Calu3 (cell line): ENCODE measurements around the gene GIPC3. TPM values are rescaled to one million over a fixed set of nuclear protein-coding genes. Genes with fewer than 3 reads are reported as not detected.
"Not testable (repeated sequence)": the region's sequence is repeated elsewhere in the genome, so short reads cannot be mapped to it uniquely, and the experiment has no call there.

Experiments used
- BruUV-seq: library from RNA; stranded (reverse); fragments of 400-500 nt; replicated peaks from 2 replicates; lab custom pipeline; 2021; lab: Mats Ljungman, UMichigan
- CTCF ChIA-PET: fragments of 300-600 bp; sonication (Branson Sonifier 250); formaldehyde crosslinking; loops from one replicate; lab custom pipeline; 2022; ENCODE audit warnings: antibody characterized with exemption; lab: Charles Lee
- DNase-seq: peaks from one replicate; pipeline ENCODE4 v3.0.0; 2022
- H3K27ac Mint-ChIP-seq: one replicate; pipeline ENCODE4 v1.8.0; 2022; ENCODE audit warnings: mixed read lengths; ENCODE audit not compliant: unreplicated experiment
- H3K27me3 Mint-ChIP-seq: one replicate; pipeline ENCODE4 v1.8.0; 2022; ENCODE audit warnings: mixed read lengths; ENCODE audit not compliant: unreplicated experiment
- H3K36me3 Mint-ChIP-seq: one replicate; pipeline ENCODE4 v1.8.0; 2022; ENCODE audit warnings: mild to moderate bottlenecking, moderate library complexity, mixed read lengths; ENCODE audit not compliant: insufficient read depth, unreplicated experiment
- H3K4me1 Mint-ChIP-seq: one replicate; pipeline ENCODE4 v1.8.0; 2022; ENCODE audit warnings: mild to moderate bottlenecking, low read depth, mixed read lengths; ENCODE audit not compliant: unreplicated experiment
- H3K4me3 Mint-ChIP-seq: one replicate; pipeline ENCODE4 v1.8.0; 2022; ENCODE audit warnings: mild to moderate bottlenecking, low read depth, moderate library complexity, mixed read lengths; ENCODE audit not compliant: unreplicated experiment
- H3K9me3 Mint-ChIP-seq: one replicate; pipeline ENCODE4 v1.8.0; 2022; ENCODE audit warnings: low read depth, mixed read lengths; ENCODE audit not compliant: unreplicated experiment
- CTCF ChIP-seq: fragments of 200-600 bp; IDR thresholded peaks from one replicate; pipeline ENCODE4 v1.8.0; 2022; ENCODE audit warnings: antibody characterized with exemption; ENCODE audit not compliant: unreplicated experiment
- intact Hi-C: fragments of 100-400 bp; cut with micrococcal nuclease; formaldehyde crosslinking; loops from one replicate; pipeline ENCODE4 v1.10.0; 2022; ENCODE audit not compliant: unreplicated experiment
- total RNA-seq: library from RNA; stranded (reverse); gene quantifications from 2 replicates; pipeline ENCODE4 v1.2.3, GENCODE V29; 2022

GIPC3 gene
- total RNA-seq, 1 experiment from 2014 or later, result not detected

GRCh38 chr19:3623716-3624115 is 38.4 kb downstream of the GIPC3 start:
- Mint-ChIP-seq H3K9me3 (no peaks in the 10 kb centered on the region), H3K27ac (no peak overlapping the region), H3K4me3 (no peak overlapping the region), H3K27me3 (no peaks in the 10 kb centered on the region), H3K36me3 (peaks cover 36% of the 10 kb centered on the region), H3K4me1 (no peaks in the 10 kb centered on the region)
- CTCF ChIA-PET, result no interaction called here
- no TSS peak for BruUV-seq
- no peak for TF ChIP-seq CTCF
- no peak for DNase-seq
- intact Hi-C loops, result no loop called here

GRCh38 chr19:3625996-3626472 is 40.8 kb downstream of the GIPC3 start:
- DNase-seq, result no peak
- H3K36me3 Mint-ChIP-seq, result peaks cover 32% of the 10 kb centered on the region
- H3K4me3 Mint-ChIP-seq, result peak overlapping the region; percentile 99
- no peak for TF ChIP-seq CTCF
- intact Hi-C loops, result no loop called here
- peak overlapping the region; percentile 96 for H3K27ac Mint-ChIP-seq
- CTCF ChIA-PET, result no interaction called here
- no peaks in the 10 kb centered on the region for H3K9me3 Mint-ChIP-seq
- H3K4me1 Mint-ChIP-seq, result no peaks in the 10 kb centered on the region
- no peaks in the 10 kb centered on the region for H3K27me3 Mint-ChIP-seq
- BruUV-seq, result no TSS peak

- Mint-ChIP-seq H3K36me3 (peaks cover 32% of the 10 kb centered on the region), H3K9me3 (no peaks in the 10 kb centered on the region), H3K27ac (peak within 1 kb of the TSS; percentile 96), H3K27me3 (no peaks in the 10 kb centered on the region), H3K4me1 (no peaks in the 10 kb centered on the region), H3K4me3 (peak within 1 kb of the TSS; percentile 99)
- TF ChIP-seq CTCF, result no peak
- DNase-seq, result peak; percentile 97
- BruUV-seq, result no TSS peak
- intact Hi-C loops, result no loop called here
- CTCF ChIA-PET, result no interaction called here
Observed at GRCh38 chr19:3626473-3627350, 41.4 kb downstream of the GIPC3 start, which contains the start of gene CACTIN. Gene CACTIN (minus strand): TSS chr19:3626790. CDS start chr19:3626762, 28 bp downstream.

- Mint-ChIP-seq H3K9me3 (no peaks in the 10 kb centered on the region), H3K36me3 (peaks cover 28% of the 10 kb centered on the region), H3K4me1 (no peaks in the 10 kb centered on the region), H3K4me3 (peak overlapping the region; percentile 99), H3K27ac (peak overlapping the region; percentile 96), H3K27me3 (no peaks in the 10 kb centered on the region)
- no TSS peak for BruUV-seq
- no peak for TF ChIP-seq CTCF
- DNase-seq, result no peak
- CTCF ChIA-PET, result no interaction called here
- intact Hi-C loops, result no loop called here
Observed at GRCh38 chr19:3627351-3627723, 42.1 kb downstream of the GIPC3 start.

GRCh38 chr19:3628766-3629165 is 43.5 kb downstream of the GIPC3 start:
- DNase-seq, H3K4me1 Mint-ChIP-seq, intact Hi-C loops, BruUV-seq, H3K27me3 Mint-ChIP-seq, H3K4me3 Mint-ChIP-seq, H3K9me3 Mint-ChIP-seq, H3K27ac Mint-ChIP-seq: not testable (repeated sequence)
- CTCF ChIA-PET, result interaction anchor here (0.6 to 0.7 kb wide), 2 partner anchors 612 to 1647 kb away, joined by 3 to 11 read pairs; no protein-coding TSS in a partner anchor
- peaks cover 23% of the 10 kb centered on the region for H3K36me3 Mint-ChIP-seq
